HCT116 (cell line): ENCODE measurements around the gene CDR2. TPM values are rescaled to one million over a fixed set of nuclear protein-coding genes. Genes with fewer than 3 reads are reported as not detected.

Experiments used
- ATAC-seq: fragments of 200-7000 bp; cut with Tn5 transposase; 2 replicates; pipeline ENCODE4 v1.9.1; 2020; ENCODE audit warnings: mild to moderate bottlenecking, moderate library complexity
- BruUV-seq: library from RNA; stranded (reverse); fragments of 400-500 nt; replicated peaks from 2 replicates; lab custom pipeline; 2021; lab: Mats Ljungman, UMichigan
- CTCF ChIA-PET: fragments of 300-600 bp; sonication (Branson Sonifier 250); formaldehyde crosslinking; loops from one replicate; lab custom pipeline; 2021; ENCODE audit warnings: antibody characterized with exemption; lab: Charles Lee
- POLR2A ChIA-PET: fragments of 300-600, 350-600 bp; sonication (Branson Sonifier 250); formaldehyde crosslinking; loops from one replicate; lab custom pipeline; 2021; ENCODE audit warnings: antibody characterized with exemption; lab: Charles Lee
- RAD21 ChIA-PET, 2 experiments: fragments of 300-600 bp; sonication (Branson Sonifier 250); formaldehyde crosslinking; loops; one replicate each; lab custom pipeline; 2023; ENCODE audit warnings: low total read pairs in 2 of 2; ENCODE audit not compliant: uncharacterized antibody in 2 of 2, unreplicated experiment in 2 of 2, low non-redundant PET in 1 of 2; lab: Charles Lee
- DNase-seq: peaks from one replicate; pipeline ENCODE4 v3.0.0-alpha.2; 2010; ENCODE audit warnings: low read depth, low spot score
- H2AFZ ChIP-seq: fragments of 200-600 bp; shearing (Covaris generic), sonication (generic); 2 replicates; pipeline ENCODE4 v1.6.1; 2017; ENCODE audit warnings: low read depth, mixed run types, mixed read lengths, antibody characterized with exemption, low read length; ENCODE audit not compliant: poor library complexity, severe bottlenecking
- H3K27ac ChIP-seq: 2 replicates; pipeline ENCODE4 v1.5.1; 2012; ENCODE audit warnings: low read depth, low read length
- H3K27me3 ChIP-seq: fragments of 200-600 bp; sonication (generic); 2 replicates; pipeline ENCODE4 v1.6.1; 2016; ENCODE audit warnings: mixed run types, low read length, mixed read lengths; ENCODE audit not compliant: insufficient read depth
- H3K36me3 ChIP-seq, 2 experiments: fragments of 200-500 bp in 1 of 2; fragments of 200-600 bp in 1 of 2; sonication (Bioruptor generic) in 1 of 2; sonication (generic) in 1 of 2; 2 replicates each; pipeline versions ENCODE4 v1.5.1 to v1.6.1; 2014 to 2016; ENCODE audit warnings: low read length in 2 of 2, inconsistent platforms in 1 of 2, mixed read lengths in 1 of 2, mixed run types in 1 of 2; ENCODE audit not compliant: insufficient read depth in 2 of 2, control insufficient read depth in 1 of 2
- H3K4me1 ChIP-seq, 2 experiments: fragments of 200-600 bp in 1 of 2; sonication (generic) in 1 of 2; 2 replicates each; pipeline versions ENCODE4 v1.5.1 to v1.6.1; 2012 to 2017; ENCODE audit warnings: low read length in 2 of 2, inconsistent platforms in 1 of 2, mild to moderate bottlenecking in 1 of 2, mixed read lengths in 1 of 2, mixed run types in 1 of 2, moderate library complexity in 1 of 2; ENCODE audit not compliant: insufficient read depth in 2 of 2, control insufficient read depth in 1 of 2
- H3K4me2 ChIP-seq: fragments of 200-600 bp; sonication (generic); 2 replicates; pipeline ENCODE4 v1.6.1; 2017; ENCODE audit warnings: mixed run types, low read length, mixed read lengths
- H3K4me3 ChIP-seq, 2 experiments: fragments of 200-600 bp in 1 of 2; sonication (generic) in 1 of 2; replicated peaks in 1 of 2; 2 replicates each; pipeline ENCODE4 v1.5.1; 2011 to 2016; ENCODE audit warnings: low read length in 2 of 2, control low read depth in 1 of 2, low read depth in 1 of 2, mild to moderate bottlenecking in 1 of 2, mixed read lengths in 1 of 2, mixed run types in 1 of 2
- H3K79me2 ChIP-seq: fragments of 200-600 bp; sonication (generic); 2 replicates; pipeline ENCODE4 v1.6.1; 2017; ENCODE audit warnings: mild to moderate bottlenecking, mixed run types, low read length, moderate library complexity, mixed read lengths; ENCODE audit not compliant: insufficient read depth
- H3K9ac ChIP-seq: fragments of 200-600 bp; sonication (generic); 2 replicates; pipeline ENCODE4 v1.6.1; 2016; ENCODE audit warnings: low read length, mixed read lengths
- H3K9me2 ChIP-seq: fragments of 200-600 bp; sonication (generic), shearing (Covaris generic); 2 replicates; pipeline ENCODE4 v1.6.1; 2017; ENCODE audit warnings: mixed run types, mild to moderate bottlenecking, moderate library complexity; ENCODE audit not compliant: insufficient read depth
- H3K9me3 ChIP-seq, 2 experiments: fragments of 200-500 bp in 1 of 2; fragments of 200-600 bp in 1 of 2; sonication (Bioruptor generic) in 1 of 2; sonication (generic) in 1 of 2; 2 replicates each; pipeline ENCODE4 v1.6.1; 2014 to 2017; ENCODE audit warnings: low read length in 2 of 2, mixed read lengths in 2 of 2, inconsistent platforms in 1 of 2, low read depth in 1 of 2, mild to moderate bottlenecking in 1 of 2, mixed run types in 1 of 2, moderate library complexity in 1 of 2; ENCODE audit not compliant: control insufficient read depth in 1 of 2, insufficient read depth in 1 of 2
- H4K20me1 ChIP-seq: fragments of 200-600 bp; sonication (generic), shearing (Covaris generic); 2 replicates; pipeline ENCODE4 v1.6.1; 2017; ENCODE audit warnings: mixed run types, mild to moderate bottlenecking, moderate library complexity; ENCODE audit not compliant: insufficient read depth
- ATF3 ChIP-seq: IDR thresholded peaks from 2 replicates; pipeline ENCODE4 v1.6.1; 2012
- CBX3 ChIP-seq: IDR thresholded peaks from 2 replicates; pipeline ENCODE4 v1.6.1; 2012; ENCODE audit warnings: low read depth
- CTCF ChIP-seq, 3 experiments: fragments of 200-600 bp in 1 of 3; sonication (generic) in 1 of 3; IDR thresholded peaks in 2 of 3; conservative IDR thresholded peaks in 1 of 3; 2 replicates each; pipeline ENCODE4 v1.5.1; 2012 to 2017; ENCODE audit warnings: low read depth in 2 of 3, low read length in 2 of 3, antibody characterized with exemption in 1 of 3, borderline replicate concordance in 1 of 3, control low read depth in 1 of 3, mild to moderate bottlenecking in 1 of 3, mixed read lengths in 1 of 3, mixed run types in 1 of 3, moderate library complexity in 1 of 3; ENCODE audit not compliant: insufficient read depth in 1 of 3
- ELF1 ChIP-seq: IDR thresholded peaks from 2 replicates; pipeline ENCODE4 v1.6.1; 2012; ENCODE audit warnings: low read depth, borderline replicate concordance
- EZH2 ChIP-seq: fragments of 200-600 bp; sonication (generic); IDR thresholded peaks from 2 replicates; pipeline ENCODE4 v1.6.1; 2017; ENCODE audit warnings: antibody characterized with exemption, mixed run types
- FOSL1 ChIP-seq: IDR thresholded peaks from 2 replicates; pipeline ENCODE4 v1.6.1; 2012; ENCODE audit warnings: low read depth
- JUND ChIP-seq: IDR thresholded peaks from 2 replicates; pipeline ENCODE4 v1.6.1; 2012
- MAX ChIP-seq: IDR thresholded peaks from 2 replicates; pipeline ENCODE4 v1.6.1; 2012
- POLR2A ChIP-seq: IDR thresholded peaks from 2 replicates; pipeline ENCODE4 v1.7.0; 2011; ENCODE audit warnings: borderline replicate concordance; ENCODE audit not compliant: insufficient read depth, insufficient read length; ENCODE audit errors: extremely low read depth
- POLR2AphosphoS5 ChIP-seq: IDR thresholded peaks from 2 replicates; pipeline ENCODE4 v1.6.1; 2011; ENCODE audit warnings: mild to moderate bottlenecking, low read depth, low read length, moderate library complexity
- RAD21 ChIP-seq: IDR thresholded peaks from 2 replicates; pipeline ENCODE4 v1.6.1; 2012; ENCODE audit warnings: low read depth, mild to moderate bottlenecking
- REST ChIP-seq: IDR thresholded peaks from 2 replicates; pipeline ENCODE4 v1.6.1; 2012; ENCODE audit warnings: low read depth
- SIN3A ChIP-seq: IDR thresholded peaks from 2 replicates; pipeline ENCODE4 v1.6.1; 2012; ENCODE audit warnings: low read depth
- SP1 ChIP-seq: IDR thresholded peaks from 2 replicates; pipeline ENCODE4 v1.6.1; 2012; ENCODE audit warnings: low read depth
- SRF ChIP-seq: IDR thresholded peaks from 2 replicates; pipeline ENCODE4 v1.6.1; 2012; ENCODE audit warnings: low read depth
- TCF7L2 ChIP-seq: IDR thresholded peaks from 2 replicates; pipeline ENCODE4 v1.7.0; 2011; ENCODE audit warnings: borderline replicate concordance, inconsistent platforms; ENCODE audit not compliant: insufficient read depth, insufficient read length; ENCODE audit errors: extremely low read depth
- YY1 ChIP-seq: IDR thresholded peaks from 2 replicates; pipeline ENCODE4 v1.6.1; 2011; ENCODE audit warnings: low read length, low read depth, moderate library complexity, mild to moderate bottlenecking; ENCODE audit not compliant: insufficient replicate concordance; ENCODE audit errors: extremely low read depth
- ZBTB33 ChIP-seq: IDR thresholded peaks from 2 replicates; pipeline ENCODE4 v1.6.1; 2011; ENCODE audit warnings: mild to moderate bottlenecking, low read length, moderate library complexity; ENCODE audit not compliant: insufficient replicate concordance; ENCODE audit errors: extremely low read depth
- ZNF274 ChIP-seq: fragments of 200-500 bp; sonication (Bioruptor generic); IDR thresholded peaks from 2 replicates; pipeline ENCODE4 v1.6.1; 2014; ENCODE audit warnings: mild to moderate bottlenecking, low read depth, low read length, inconsistent platforms
- intact Hi-C: fragments of 100-400 bp; cut with micrococcal nuclease; formaldehyde crosslinking; loops from 2 replicates; pipeline ENCODE4 v1.10.0; 2022
- total RNA-seq: library from RNA; stranded (reverse); gene quantifications from one replicate; pipeline ENCODE4 v1.2.1, GENCODE V29; 2021; ENCODE audit not compliant: unreplicated experiment

The CDR2 gene
- total RNA-seq, 1 experiment from 2014 or later = 27.3 TPM

GRCh38 chr16:22323959-22324786 is 50.2 kb downstream of the CDR2 start:
- H2AFZ ChIP-seq = no peak overlapping the region
- ChIA-PET POLR2A (no interaction called here), RAD21 (no interaction called here), CTCF (no interaction called here)
- H3K9me3 ChIP-seq = no peaks in the 10 kb centered on the region
- H3K4me1 ChIP-seq = no peaks in the 10 kb centered on the region
- H3K4me2 ChIP-seq = no peak overlapping the region
- intact Hi-C loops = loop anchor here (5.0 to 10.0 kb wide), 4 partner anchors 61 to 1019 kb away; no protein-coding TSS in a partner anchor
- no peaks in the 10 kb centered on the region for H3K9me2 ChIP-seq
- H3K27ac ChIP-seq = no peak overlapping the region
- no peak overlapping the region for H3K9ac ChIP-seq
- no peak overlapping the region for H3K4me3 ChIP-seq
- no TSS peak for BruUV-seq
- no peaks in the 10 kb centered on the region for H4K20me1 ChIP-seq
- no peak for ATAC-seq
- H3K79me2 ChIP-seq = peaks cover 11% of the 10 kb centered on the region; the same call in 1 of the 2 replicates
- DNase-seq = no peak
- H3K36me3 ChIP-seq = peaks cover 23 to 30% of the 10 kb centered on the region in 2 experiments; a peak in 3 of 4 replicates
- H3K27me3 ChIP-seq = no peaks in the 10 kb centered on the region
- TF ChIP-seq RAD21 (no peak), SRF (no peak), TCF7L2 (no peak), ELF1 (no peak), POLR2AphosphoS5 (no peak), YY1 (no peak), REST (no peak), JUND (no peak), SIN3A (no peak), ZNF274 (no peak), ATF3 (no peak), CBX3 (no peak), MAX (no peak), EZH2 (no peak), SP1 (no peak), FOSL1 (no peak), POLR2A (no peak), CTCF (IDR thresholded peaks at IDR 0.05 in 2 of 3, conservative IDR thresholded peaks at IDR 0.05 in 1 of 3; ENCODE audit: borderline replicate concordance in 1 of 3, insufficient read depth in 1 of 3, low read depth in 2 of 3, low read length in 2 of 3) (no peak), ZBTB33 (no peak)
